HG02938 (cell line): ENCODE measurements around the gene DNAJC22.
"Not testable (repeated sequence)": the region's sequence is repeated elsewhere in the genome, so short reads cannot be mapped to it uniquely, and the experiment has no call there.

ENCODE experiments used
- ATAC-seq: cut with Tn5 transposase; IDR thresholded peaks from one replicate; pipeline ENCODE4 v1.9.1; 2021; ENCODE audit warnings: mild to moderate bottlenecking, moderate library complexity; ENCODE audit not compliant: unreplicated experiment

The DNAJC22 gene

GRCh38 chr12:49330631-49331379, 15.9 kb upstream of the DNAJC22 start:
- ATAC-seq = no peak

DNA sequence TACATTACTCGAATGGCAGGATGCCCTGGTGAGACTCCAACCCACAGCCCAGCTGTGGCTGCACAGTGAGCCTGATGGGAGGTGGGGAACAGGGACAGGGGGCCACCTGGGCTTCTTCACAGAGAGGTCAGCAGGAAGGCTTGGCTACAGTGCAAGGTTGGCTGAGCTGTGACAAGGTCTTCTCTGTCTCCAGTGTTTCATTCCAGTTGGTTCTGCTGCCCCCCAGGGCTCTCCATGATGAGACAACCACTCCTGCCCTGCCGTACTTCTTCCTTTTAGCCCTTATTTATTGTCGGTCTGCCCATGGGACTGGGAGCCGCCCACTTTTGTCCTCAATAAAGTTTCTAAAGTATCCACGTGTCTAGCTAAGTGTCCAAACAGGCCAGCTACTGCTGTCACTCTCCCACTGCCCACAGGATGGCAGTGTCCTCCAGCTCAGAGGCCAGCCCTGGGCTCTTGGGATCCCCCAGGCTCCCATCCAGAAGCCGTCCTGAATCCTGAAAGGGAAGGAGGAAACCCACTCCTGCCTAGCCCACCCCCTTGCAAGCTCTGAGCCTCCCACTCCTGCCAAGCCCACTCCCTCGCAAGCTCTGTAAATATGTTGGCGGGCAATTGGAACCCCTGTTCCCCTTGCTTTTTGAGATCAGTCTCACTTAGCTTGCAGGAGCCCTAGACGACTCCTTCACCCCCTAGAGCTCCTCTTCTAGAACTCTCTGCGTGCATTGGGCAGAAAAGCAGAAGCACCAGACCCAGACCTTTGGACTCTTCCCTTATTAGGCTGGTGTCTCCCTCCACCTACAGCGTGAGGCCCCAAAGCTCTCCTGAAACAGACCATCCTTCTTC, 15.1 kb upstream of the DNAJC22 start:
- ATAC-seq = no peak

DNA sequence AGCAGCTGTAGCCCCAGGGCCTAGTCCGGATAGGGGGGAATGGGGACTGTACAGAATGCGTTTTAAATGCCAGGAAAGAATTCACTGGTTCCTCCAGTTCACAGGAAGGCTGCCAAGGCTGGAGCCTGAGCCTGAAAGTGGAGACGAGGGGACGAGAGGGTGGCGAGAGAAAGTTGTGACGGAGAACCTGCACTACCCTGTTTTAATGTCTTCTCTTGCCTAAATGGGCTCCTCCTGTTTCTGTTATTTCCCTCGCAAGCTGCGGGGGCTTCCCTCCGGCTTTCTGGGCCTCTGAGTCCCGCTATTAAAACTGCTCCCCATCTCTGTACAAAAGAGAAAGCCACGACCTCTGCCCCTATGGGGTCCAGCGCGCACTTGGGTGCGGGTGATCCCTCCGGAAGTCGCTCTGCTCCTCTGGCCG, 14.2 kb upstream of the DNAJC22 start:
- ATAC-seq = no peak

- ATAC-seq = no peak
These were observed 13.8 kb upstream of the DNAJC22 start for GRCh38 chr12:49332891-49333371.

GRCh38 chr12:49333778-49334177, 12.9 kb upstream of the DNAJC22 start:
- not testable (repeated sequence) for ATAC-seq

DNA sequence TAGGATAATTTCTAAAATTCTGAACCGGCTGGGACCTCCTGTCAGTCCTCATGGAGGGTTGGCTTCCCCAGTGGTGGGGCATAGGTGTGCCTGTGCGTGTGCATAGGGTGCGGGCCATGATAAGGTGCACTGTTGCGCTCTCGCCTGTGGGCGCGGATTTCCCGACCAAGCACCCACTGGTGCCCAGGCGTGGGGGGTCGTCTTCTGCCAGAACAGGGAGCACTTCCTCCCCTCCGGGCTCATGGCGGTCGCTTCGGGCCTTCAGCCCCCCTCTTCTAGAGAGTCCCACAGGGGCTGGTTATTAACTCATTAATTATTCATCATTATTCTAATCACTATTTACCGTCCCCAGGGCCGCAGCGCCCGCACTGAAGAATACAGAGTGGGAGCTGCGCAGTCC, 12.5 kb upstream of the DNAJC22 start:
- ATAC-seq = no peak

DNA sequence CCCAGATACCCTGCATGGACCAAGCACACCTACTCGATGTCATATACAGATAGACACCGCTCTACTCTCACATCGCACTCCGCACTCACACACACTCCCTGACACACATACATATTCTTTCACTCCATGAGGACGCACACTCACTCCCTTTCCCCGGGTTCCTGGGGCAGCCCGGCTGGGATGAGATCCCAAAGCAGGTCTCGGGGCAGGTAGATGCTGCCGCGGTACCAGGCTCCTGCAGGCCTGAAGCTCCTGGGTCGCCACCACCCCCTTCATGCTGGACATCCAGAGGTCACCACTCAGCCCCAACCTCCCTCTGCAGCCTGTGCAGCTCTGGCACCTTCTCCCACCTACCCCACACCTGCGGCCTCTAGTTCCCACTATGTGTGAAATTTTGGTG, 12.0 kb upstream of the DNAJC22 start:
- no peak for ATAC-seq

DNA sequence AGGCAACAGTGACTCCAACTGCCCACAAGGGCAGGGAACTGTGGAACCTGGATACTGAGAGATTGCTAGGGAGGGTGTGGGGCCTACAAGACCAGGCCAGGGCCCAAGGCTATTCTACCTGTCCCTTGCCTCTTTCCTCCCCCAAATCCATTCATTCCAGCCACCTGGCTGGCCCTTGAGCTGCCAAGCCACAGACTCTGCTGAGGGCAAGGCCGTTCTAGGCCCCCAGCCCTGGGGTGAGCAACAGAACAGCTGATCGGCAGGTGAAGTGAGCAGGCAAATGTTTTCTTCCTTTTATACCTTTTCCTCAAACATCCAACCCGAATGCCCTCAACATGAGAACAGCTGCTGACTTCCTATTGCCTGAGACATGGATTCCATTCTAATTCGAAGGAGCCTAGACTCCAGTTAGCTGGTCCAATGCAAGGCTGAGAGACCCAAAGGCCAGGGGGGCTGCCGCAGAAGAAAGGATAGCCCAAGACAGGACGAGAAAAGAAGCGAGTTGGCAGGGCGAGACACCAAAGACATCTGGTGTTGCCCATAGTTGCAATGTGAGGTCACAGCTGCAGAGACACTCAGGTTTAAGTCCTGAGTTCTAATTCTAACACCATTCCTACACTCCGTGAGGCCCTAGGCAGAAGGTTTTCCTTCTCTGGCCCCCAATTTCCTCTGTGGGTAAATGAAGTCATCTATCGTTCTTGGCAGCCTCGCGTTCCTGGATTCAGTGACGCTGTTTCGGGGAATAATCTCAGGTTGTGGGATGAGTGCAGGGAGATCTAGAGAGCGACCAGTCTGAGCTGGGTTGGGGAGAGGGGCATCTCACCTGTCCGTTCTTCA, 11.4 kb upstream of the DNAJC22 start:
- ATAC-seq = no peak

DNA sequence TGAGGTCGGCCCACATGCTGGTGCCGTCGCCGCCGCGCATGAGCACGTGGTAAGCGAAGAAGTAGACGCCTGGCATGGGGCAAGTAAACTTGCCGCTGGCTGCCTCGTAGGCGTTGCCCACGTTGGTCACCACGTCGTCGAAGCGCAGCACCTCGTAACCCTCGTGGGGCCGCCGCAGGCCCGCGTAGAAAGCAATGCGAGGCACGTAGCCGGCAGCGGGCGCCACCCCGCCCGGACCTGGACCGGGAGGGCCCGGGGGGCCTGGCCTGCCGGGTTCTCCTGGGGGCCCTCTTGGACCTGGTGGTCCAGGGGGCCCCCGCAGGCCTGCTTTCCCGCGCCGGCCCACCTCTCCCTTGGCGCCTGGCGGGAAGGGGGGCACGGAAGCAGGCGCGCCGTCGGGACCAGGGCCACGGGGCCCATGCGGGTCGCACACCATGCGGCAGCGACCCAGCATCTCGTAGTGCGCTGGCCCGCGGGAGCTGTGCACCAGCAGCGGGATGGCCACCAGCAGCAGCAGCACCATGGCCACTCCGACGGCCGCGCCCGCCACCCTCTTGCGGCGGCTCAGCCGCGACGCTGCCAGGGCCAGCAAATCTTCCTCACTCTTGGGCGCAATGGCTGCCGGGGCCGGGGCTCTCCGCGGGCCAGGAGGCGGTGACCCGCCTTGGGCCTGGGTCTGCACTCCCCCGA, 10.6 kb upstream of the DNAJC22 start:
- ATAC-seq = no peak

DNA sequence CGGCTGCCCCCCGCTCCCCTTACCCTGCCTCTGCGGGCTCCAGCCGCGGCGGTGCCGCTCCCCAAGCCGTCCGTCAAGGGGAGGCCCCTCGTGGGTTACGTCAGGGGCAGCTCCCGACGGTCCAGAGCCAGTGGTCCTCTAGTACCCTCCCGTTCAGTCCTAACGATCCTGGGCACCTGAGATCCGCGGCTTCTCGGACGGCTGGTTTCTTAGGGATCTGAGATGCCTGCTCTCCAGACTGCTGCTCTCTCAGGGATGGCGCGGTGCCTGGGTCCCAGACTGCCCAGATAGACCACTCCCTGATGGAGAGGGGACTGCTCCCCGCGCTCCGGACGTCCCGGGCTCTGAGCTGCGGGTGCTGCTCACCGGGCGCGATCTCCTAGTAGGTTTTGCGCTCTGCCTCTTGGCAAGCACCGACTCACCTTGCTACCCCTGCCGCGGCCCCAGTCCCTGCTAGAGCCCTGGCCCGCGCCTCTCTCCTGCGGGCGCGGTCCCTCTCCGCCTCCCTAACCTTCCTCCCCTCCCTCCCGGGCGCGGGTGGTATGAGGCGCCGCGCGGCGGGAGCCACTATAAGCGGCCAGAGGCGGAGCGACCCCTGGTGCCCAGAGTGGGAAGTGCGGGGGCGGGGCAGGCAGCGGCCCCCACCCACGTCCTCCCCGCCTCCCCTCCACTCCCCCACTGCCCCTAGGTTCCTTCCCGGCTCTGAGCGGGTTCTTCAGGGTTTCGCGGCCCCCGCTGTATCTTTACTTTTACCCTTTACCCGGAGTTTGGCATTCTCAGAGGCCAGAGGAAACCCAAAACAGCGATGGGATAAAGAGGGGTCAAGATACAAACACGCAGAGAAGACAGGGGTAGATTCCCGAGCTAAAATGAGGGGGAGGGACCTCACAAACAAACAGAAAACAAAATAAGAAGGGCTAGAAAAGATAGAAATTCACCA, 9.8 kb upstream of the DNAJC22 start, which contains the start of gene C1QL4:
TSS of gene C1QL4 (minus strand) at position 544 of the 940 bp plus-strand sequence. CDS start 711 bp downstream, outside the sequence.
- ATAC-seq = no peak

GRCh38 chr12:49338830-49339463, 7.7 kb upstream of the DNAJC22 start:
- ATAC-seq = no peak

DNA sequence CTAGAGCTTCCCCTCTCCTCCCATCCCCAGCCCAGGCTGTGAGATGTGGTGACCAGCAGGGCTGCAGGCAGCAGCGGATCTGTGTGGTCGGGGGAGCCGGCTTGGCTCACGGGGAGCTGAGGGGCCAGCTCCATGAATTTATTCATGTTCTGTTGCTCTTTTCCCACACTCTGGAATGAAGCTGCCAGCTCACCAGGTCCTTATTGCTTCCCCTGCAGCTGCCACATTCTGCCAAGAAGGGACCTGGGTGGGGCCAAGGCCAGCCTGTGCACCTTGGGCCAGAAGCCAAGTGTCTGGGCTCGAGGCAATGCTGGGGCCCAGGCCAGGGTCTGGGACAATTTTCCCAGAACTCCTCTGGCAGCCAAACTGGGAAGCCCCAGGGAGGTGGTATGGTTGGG, 7.2 kb upstream of the DNAJC22 start:
- no peak for ATAC-seq

- ATAC-seq = no peak
These were observed 6.4 kb upstream of the DNAJC22 start for GRCh38 chr12:49340095-49340870.

DNA sequence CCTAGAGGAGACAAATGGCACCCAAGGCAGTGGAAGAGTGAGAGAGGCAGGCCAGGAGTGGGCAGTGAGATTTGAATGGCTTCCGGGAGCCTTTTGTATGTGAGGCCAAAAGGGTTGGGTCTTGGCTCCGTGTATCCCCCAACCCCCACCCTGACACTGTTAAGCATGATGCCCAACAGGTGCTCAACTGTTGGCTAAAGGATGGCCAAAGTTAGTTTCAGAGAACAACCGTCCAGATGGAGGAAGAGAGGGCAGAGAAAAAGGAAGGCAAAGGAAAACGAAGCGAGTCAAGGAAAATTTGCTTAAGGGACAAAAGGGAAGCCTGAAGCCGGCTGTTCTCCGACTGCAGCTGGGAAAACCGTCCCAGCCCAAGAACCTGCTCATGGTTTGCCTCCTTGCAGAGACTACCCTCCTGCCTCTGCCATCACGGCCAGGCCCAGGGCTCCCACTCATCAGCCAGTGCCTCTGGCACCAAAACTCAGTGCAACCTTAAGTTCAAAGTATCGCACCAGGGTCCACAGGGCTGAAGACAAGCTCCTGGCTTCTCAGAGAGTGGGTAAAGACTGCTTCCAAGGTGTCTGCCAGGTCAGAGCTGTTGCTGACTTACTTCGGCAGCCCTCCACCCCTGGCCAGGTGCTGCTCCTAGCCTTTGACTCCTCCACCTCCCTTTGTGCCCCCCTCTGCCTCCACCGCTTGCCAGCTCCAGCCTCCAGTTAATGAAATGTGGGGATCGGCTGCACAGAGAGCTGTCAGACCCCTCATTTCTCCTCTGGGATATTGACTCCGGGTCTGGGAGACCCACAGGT, 5.5 kb upstream of the DNAJC22 start:
- no peak for ATAC-seq

- ATAC-seq = no peak
These were observed 5.0 kb upstream of the DNAJC22 start for GRCh38 chr12:49341777-49342065.

GRCh38 chr12:49342066-49342913, 4.4 kb upstream of the DNAJC22 start:
- ATAC-seq = no peak
